ENCODE measurements around the gene GDI1.
A peak's percentile ranks its signal among the peaks of the same experiment; 100 is the strongest.

GDI1 gene

GRCh38 chrX:154488336-154489075 is 51.6 kb downstream of the GDI1 start:
- no peak for TF ChIP-seq CTCF (IDR thresholded peaks at IDR 0.05; ENCODE audit: low read depth, low read length, missing control alignments)
- in situ Hi-C loops (cut with HindIII; ENCODE audit: low pct_ligation_motif_present, low sequenced_read_pairs) = no loop called here
- no peaks in the 10 kb centered on the region for H3K36me3 ChIP-seq (replicated peaks)
- no peak for DNase-seq
- no peak overlapping the region for H3K4me3 ChIP-seq (ENCODE audit: low read depth, low read length)
- no peak overlapping the region for H3K27ac ChIP-seq
- H3K27me3 ChIP-seq (replicated peaks) = no peaks in the 10 kb centered on the region

GRCh38 chrX:154489182-154489581 is 52.2 kb downstream of the GDI1 start:
- no peaks in the 10 kb centered on the region for H3K36me3 ChIP-seq (replicated peaks)
- in situ Hi-C loops (cut with HindIII; ENCODE audit: low pct_ligation_motif_present, low sequenced_read_pairs) = no loop called here
- no peak for TF ChIP-seq CTCF (IDR thresholded peaks at IDR 0.05; ENCODE audit: low read depth, low read length, missing control alignments)
- no peak for DNase-seq
- H3K4me3 ChIP-seq (ENCODE audit: low read depth, low read length) = no peak overlapping the region
- H3K27ac ChIP-seq = no peak overlapping the region
- H3K27me3 ChIP-seq (replicated peaks) = no peaks in the 10 kb centered on the region

GRCh38 chrX:154490021-154490413 is 53.1 kb downstream of the GDI1 start:
- in situ Hi-C loops (cut with HindIII; ENCODE audit: low pct_ligation_motif_present, low sequenced_read_pairs) = no loop called here
- Histone ChIP-seq H3K36me3 (replicated peaks) (no peaks in the 10 kb centered on the region), H3K27ac (peak overlapping the region; percentile 52), H3K27me3 (replicated peaks) (no peaks in the 10 kb centered on the region), H3K4me3 (ENCODE audit: low read depth, low read length) (peak overlapping the region; percentile 58)
- no peak for DNase-seq
- no peak for TF ChIP-seq CTCF (IDR thresholded peaks at IDR 0.05; ENCODE audit: low read depth, low read length, missing control alignments)

- H3K27ac ChIP-seq = peak within 1 kb of the TSS; percentile 76
- DNase-seq = peak; percentile 86
- no peaks in the 10 kb centered on the region for H3K36me3 ChIP-seq (replicated peaks)
- H3K4me3 ChIP-seq (ENCODE audit: low read depth, low read length) = peak within 1 kb of the TSS; percentile 65
- in situ Hi-C loops (cut with HindIII; ENCODE audit: low pct_ligation_motif_present, low sequenced_read_pairs) = no loop called here
- TF ChIP-seq CTCF (IDR thresholded peaks at IDR 0.05; ENCODE audit: low read depth, low read length, missing control alignments) = no peak
- H3K27me3 ChIP-seq (replicated peaks) = no peaks in the 10 kb centered on the region
Measured at GRCh38 chrX:154490414-154491083, 53.6 kb downstream of the GDI1 start, which contains the start of gene SLC10A3. Gene SLC10A3, minus strand, starts transcription at chrX:154490629. Its CDS starts 1,689 bp downstream, at chrX:154488940.

Measured in brain microvascular endothelial cell (primary cell).